ENCODE results near the gene C2CD4C. TPM values are rescaled to one million over a fixed set of nuclear protein-coding genes. Genes with fewer than 3 reads are reported as not detected.
"Not testable (repeated sequence)": the region's sequence is repeated elsewhere in the genome, so short reads cannot be mapped to it uniquely, and the experiment has no call there.

C2CD4C gene
- total RNA-seq, 1 experiment from 2014 or later = 7.1 TPM

DNA sequence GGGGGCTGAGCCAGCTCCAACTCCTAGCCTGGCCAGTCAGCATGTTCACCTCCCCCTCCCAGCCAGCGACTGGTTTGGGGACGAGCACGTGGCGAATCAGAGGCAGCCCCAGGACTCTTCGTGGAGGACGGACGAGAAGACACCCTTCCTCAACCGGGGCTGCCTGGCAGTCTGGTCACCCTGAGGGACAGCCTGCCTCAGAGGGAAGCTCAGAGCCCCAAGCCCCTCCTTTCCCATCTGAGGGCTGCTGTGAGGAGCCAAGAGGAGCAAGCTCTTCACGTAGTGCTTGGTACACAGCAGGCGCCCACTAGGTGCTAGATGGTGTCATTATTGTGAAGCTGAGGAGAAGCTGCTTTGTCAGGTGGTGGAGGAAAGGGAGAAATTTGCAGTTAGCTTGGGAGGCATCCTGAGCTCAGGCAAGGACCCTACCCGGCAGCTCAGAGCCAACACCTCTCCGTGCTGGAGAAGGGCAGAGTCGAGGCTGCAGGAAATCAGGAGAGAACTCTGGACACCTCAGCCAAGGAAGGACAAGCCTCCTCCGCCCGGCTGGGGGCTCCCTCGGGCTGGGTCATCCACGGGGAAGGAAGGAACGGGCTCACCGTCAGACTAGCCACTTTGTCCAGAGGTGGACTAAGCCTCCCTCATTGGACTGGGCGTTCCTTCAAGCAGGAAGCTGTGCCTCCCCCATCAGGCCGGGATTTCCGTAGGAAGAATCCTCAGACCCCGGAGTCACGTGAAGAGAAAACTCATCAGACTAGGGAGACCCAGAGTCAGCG, 14.9 kb upstream of the C2CD4C start:
- ChIA-PET POLR2A (no interaction called here), RAD21 (ENCODE audit: low non-redundant PET in 1 of 2, low total read pairs in 2 of 2, uncharacterized antibody in 2 of 2, unreplicated experiment in 2 of 2) (no interaction called here)
- TF ChIP-seq POLR2AphosphoS5 (IDR thresholded peaks at IDR 0.05; ENCODE audit: low read depth, low read length) (no peak), CEBPB (IDR thresholded peaks at IDR 0.05; ENCODE audit: low read depth) (no peak), SP1 (IDR thresholded peaks at IDR 0.05; ENCODE audit: low read depth) (no peak), TCF7L2 (IDR thresholded peaks at IDR 0.05; ENCODE audit: borderline replicate concordance, extremely low read depth, insufficient read depth, insufficient read length) (no peak), ZNF274 (IDR thresholded peaks at IDR 0.05; ENCODE audit: low read depth, low read length) (no peak), EGR1 (IDR thresholded peaks at IDR 0.05; ENCODE audit: low read depth) (no peak), YY1 (IDR thresholded peaks at IDR 0.05; ENCODE audit: extremely low read depth, insufficient replicate concordance, low read depth, low read length) (no peak), FOSL1 (IDR thresholded peaks at IDR 0.05; ENCODE audit: low read depth) (no peak), RAD21 (IDR thresholded peaks at IDR 0.05; ENCODE audit: low read depth) (no peak), SIN3A (IDR thresholded peaks at IDR 0.05; ENCODE audit: low read depth) (no peak), ZFX (IDR thresholded peaks at IDR 0.05) (no peak), EZH2 (IDR thresholded peaks at IDR 0.05) (no peak), ELF1 (IDR thresholded peaks at IDR 0.05; ENCODE audit: borderline replicate concordance, low read depth) (no peak), POLR2A (IDR thresholded peaks at IDR 0.05; ENCODE audit: borderline replicate concordance, extremely low read depth, insufficient read depth, insufficient read length) (no peak), JUND (IDR thresholded peaks at IDR 0.05) (no peak)
- TF ChIP-seq, protein P1, sequence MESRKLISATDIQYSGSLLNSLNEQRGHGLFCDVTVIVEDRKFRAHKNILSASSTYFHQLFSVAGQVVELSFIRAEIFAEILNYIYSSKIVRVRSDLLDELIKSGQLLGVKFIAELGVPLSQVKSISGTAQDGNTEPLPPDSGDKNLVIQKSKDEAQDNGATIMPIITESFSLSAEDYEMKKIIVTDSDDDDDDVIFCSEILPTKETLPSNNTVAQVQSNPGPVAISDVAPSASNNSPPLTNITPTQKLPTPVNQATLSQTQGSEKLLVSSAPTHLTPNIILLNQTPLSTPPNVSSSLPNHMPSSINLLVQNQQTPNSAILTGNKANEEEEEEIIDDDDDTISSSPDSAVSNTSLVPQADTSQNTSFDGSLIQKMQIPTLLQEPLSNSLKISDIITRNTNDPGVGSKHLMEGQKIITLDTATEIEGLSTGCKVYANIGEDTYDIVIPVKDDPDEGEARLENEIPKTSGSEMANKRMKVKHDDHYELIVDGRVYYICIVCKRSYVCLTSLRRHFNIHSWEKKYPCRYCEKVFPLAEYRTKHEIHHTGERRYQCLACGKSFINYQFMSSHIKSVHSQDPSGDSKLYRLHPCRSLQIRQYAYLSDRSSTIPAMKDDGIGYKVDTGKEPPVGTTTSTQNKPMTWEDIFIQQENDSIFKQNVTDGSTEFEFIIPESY (IDR thresholded peaks at IDR 0.05; ENCODE audit: extremely low read depth, insufficient replicate concordance, low read length) = no peak
- TF ChIP-seq, protein P2, sequence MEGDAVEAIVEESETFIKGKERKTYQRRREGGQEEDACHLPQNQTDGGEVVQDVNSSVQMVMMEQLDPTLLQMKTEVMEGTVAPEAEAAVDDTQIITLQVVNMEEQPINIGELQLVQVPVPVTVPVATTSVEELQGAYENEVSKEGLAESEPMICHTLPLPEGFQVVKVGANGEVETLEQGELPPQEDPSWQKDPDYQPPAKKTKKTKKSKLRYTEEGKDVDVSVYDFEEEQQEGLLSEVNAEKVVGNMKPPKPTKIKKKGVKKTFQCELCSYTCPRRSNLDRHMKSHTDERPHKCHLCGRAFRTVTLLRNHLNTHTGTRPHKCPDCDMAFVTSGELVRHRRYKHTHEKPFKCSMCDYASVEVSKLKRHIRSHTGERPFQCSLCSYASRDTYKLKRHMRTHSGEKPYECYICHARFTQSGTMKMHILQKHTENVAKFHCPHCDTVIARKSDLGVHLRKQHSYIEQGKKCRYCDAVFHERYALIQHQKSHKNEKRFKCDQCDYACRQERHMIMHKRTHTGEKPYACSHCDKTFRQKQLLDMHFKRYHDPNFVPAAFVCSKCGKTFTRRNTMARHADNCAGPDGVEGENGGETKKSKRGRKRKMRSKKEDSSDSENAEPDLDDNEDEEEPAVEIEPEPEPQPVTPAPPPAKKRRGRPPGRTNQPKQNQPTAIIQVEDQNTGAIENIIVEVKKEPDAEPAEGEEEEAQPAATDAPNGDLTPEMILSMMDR (IDR thresholded peaks at IDR 0.05 in 2 of 3, conservative IDR thresholded peaks at IDR 0.05 in 1 of 3; ENCODE audit: borderline replicate concordance in 1 of 3, insufficient read depth in 1 of 3, low read depth in 2 of 3, low read length in 2 of 3) = no peak
- TF ChIP-seq, protein P3, sequence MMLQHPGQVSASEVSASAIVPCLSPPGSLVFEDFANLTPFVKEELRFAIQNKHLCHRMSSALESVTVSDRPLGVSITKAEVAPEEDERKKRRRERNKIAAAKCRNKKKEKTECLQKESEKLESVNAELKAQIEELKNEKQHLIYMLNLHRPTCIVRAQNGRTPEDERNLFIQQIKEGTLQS (IDR thresholded peaks at IDR 0.05) = no peak

DNA sequence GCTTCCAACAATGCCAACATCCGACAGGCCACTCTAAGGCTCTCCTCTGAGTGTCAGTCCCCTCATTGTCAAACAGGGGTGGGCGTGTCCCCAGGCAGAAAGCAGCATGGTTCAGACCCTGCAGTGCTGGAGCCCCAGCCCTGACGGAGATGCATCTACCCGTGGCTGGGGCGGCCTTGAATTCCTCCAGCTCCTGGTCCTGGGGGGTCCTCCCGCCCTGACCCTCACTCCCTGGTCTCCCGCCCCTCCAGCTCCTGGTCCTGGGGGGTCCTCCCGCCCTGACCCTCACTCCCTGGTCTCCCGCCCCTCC, 13.9 kb upstream of the C2CD4C start:
- H3K79me2 ChIP-seq (ENCODE audit: insufficient read depth, low read length); H3K9ac ChIP-seq (ENCODE audit: low read length); H3K36me3 ChIP-seq (ENCODE audit: control insufficient read depth in 1 of 2, insufficient read depth in 2 of 2, low read length in 2 of 2); H3K4me3 ChIP-seq (replicated peaks in 1 of 2; ENCODE audit: low read depth in 1 of 2, low read length in 2 of 2); POLR2A ChIA-PET; H3K4me2 ChIP-seq (ENCODE audit: low read length); H4K20me1 ChIP-seq (ENCODE audit: insufficient read depth); intact Hi-C loops (cut with micrococcal nuclease); H3K4me1 ChIP-seq (ENCODE audit: control insufficient read depth in 1 of 2, insufficient read depth in 2 of 2, low read length in 2 of 2); H3K27ac ChIP-seq (ENCODE audit: low read depth, low read length); H3K27me3 ChIP-seq (ENCODE audit: insufficient read depth, low read length); BruUV-seq (replicated peaks); H3K9me2 ChIP-seq (ENCODE audit: insufficient read depth); CTCF ChIA-PET; H3K9me3 ChIP-seq (ENCODE audit: control insufficient read depth in 1 of 2, insufficient read depth in 1 of 2, low read depth in 1 of 2, low read length in 2 of 2); DNase-seq (ENCODE audit: low read depth, low spot score); H2AFZ ChIP-seq (ENCODE audit: low read depth, low read length, poor library complexity, severe bottlenecking); ATAC-seq: not testable (repeated sequence)
- RAD21 ChIA-PET (ENCODE audit: low non-redundant PET in 1 of 2, low total read pairs in 2 of 2, uncharacterized antibody in 2 of 2, unreplicated experiment in 2 of 2) = interaction anchor here in 1 of 2 experiments (0.6 kb wide), 1 partner anchor 17 kb away, joined by 4 read pairs; no protein-coding TSS in a partner anchor

More for the DNA sequence above, 14.9 kb upstream of the C2CD4C start:
- H2AFZ ChIP-seq (ENCODE audit: low read depth, low read length, poor library complexity, severe bottlenecking) = no peak overlapping the region
- intact Hi-C loops (cut with micrococcal nuclease) = no loop called here
- no peak for ATAC-seq
- H3K27ac ChIP-seq (ENCODE audit: low read depth, low read length) = no peak overlapping the region
- no peak for DNase-seq (ENCODE audit: low read depth, low spot score)
- no TSS peak for BruUV-seq (replicated peaks)
- no peak overlapping the region for H3K4me2 ChIP-seq (ENCODE audit: low read length)
- no peaks in the 10 kb centered on the region for H3K9me3 ChIP-seq (ENCODE audit: control insufficient read depth in 1 of 2, insufficient read depth in 1 of 2, low read depth in 1 of 2, low read length in 2 of 2)
- CTCF ChIA-PET = no interaction called here
- no peaks in the 10 kb centered on the region for H3K9me2 ChIP-seq (ENCODE audit: insufficient read depth)
- no peaks in the 10 kb centered on the region for H3K79me2 ChIP-seq (ENCODE audit: insufficient read depth, low read length)
- H3K4me1 ChIP-seq (ENCODE audit: control insufficient read depth in 1 of 2, insufficient read depth in 2 of 2, low read length in 2 of 2) = no peaks in the 10 kb centered on the region
- H4K20me1 ChIP-seq (ENCODE audit: insufficient read depth) = no peaks in the 10 kb centered on the region
- no peaks in the 10 kb centered on the region for H3K27me3 ChIP-seq (ENCODE audit: insufficient read depth, low read length)
- no peak overlapping the region for H3K9ac ChIP-seq (ENCODE audit: low read length)
- H3K36me3 ChIP-seq (ENCODE audit: control insufficient read depth in 1 of 2, insufficient read depth in 2 of 2, low read length in 2 of 2) = no peaks in the 10 kb centered on the region
- H3K4me3 ChIP-seq (replicated peaks in 1 of 2; ENCODE audit: low read depth in 1 of 2, low read length in 2 of 2) = no peak overlapping the region

Data from HCT116 (cell line).